ENCODE results near the gene HOXC9.

HOXC9 gene

DNA sequence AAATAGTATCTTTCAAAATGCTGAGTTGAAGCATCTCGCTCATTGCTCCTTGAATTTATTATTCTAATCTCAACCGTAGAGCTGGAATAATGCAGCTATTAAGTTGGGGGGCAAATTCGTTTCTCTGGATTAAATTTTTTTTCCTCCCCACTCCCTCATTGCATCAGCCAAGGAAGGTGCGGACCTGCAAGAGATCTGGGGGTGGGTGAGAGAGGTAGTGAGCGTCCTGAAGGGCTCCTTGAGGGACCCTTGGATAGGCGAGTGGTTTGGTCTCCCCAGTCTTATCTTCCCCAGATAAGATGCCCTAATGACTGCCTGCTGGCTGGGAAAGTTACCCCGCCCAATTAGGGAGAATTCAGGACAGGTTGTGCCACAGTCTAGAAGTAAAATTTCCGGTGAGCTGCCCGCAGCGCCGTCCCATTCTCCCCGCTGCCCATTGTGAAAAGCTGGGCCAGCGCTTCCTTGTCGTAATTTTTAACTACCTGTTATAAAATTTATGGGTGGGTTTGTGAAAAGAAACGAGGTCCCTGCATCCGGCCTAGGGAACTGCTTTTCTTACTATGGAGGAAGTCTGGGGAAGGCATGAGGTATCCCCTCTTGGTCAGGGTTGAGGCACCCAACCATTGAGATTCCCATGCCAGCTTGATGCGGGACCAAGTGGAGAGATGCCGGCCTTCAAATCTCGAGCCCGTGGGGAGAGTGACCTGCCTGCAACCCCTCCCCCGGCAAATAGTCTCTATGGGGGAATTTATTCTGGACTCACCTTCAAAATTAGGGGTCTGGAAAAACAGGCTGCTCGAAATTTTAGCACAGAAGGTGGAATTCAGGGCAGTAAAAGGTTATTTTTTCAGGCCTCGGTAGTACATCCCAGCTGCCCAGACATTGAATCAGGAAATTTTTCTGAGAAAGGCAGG is 15.3 kb downstream of the HOXC9 start:
- DNase-seq (ENCODE audit: low spot score), result no peak

DNA sequence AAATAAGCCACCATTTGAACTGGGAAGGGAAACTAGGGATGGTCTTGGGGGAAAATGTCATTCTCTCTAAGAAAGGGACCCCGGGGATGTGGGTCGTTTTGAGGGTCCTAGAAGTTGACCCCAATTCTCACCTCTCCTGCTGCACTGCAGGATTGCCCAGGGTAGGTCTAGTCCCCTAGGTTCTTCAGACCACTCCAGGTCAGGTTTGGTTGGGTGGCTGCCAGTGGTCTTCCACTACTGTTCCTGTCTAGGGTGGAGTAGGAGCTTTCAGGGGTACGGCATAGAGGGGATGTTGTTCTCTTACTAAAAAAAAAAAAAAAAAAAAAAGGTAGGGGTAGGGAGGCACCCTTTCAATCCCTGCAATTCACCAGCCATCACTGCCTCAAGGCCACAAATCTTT is 16.1 kb downstream of the HOXC9 start:
- DNase-seq (ENCODE audit: low spot score), result no peak

DNA sequence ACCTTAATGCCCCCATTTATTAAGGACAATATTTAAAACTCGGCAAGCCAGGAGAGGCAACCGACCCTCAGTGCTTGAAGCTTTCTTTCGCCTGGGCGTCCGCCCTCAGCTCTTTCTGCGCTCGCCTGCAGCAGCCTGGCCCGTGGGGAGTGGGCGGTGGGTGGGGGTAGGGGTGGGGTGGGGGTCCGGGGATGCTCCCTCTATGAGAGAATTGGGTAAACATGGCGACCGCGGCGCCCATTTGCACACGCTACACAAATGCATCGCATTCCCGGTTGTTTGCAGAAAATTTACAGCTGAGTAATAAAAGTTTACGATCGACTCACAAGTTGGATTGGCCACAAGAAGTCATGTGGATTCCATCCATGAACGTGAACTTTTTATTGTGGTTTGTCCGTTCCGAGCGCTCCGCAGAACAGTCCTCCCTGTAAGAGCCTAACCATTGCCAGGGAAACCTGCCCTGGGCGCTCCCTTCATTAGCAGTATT is 16.6 kb downstream of the HOXC9 start:
- DNase-seq (ENCODE audit: low spot score), result no peak

DNA sequence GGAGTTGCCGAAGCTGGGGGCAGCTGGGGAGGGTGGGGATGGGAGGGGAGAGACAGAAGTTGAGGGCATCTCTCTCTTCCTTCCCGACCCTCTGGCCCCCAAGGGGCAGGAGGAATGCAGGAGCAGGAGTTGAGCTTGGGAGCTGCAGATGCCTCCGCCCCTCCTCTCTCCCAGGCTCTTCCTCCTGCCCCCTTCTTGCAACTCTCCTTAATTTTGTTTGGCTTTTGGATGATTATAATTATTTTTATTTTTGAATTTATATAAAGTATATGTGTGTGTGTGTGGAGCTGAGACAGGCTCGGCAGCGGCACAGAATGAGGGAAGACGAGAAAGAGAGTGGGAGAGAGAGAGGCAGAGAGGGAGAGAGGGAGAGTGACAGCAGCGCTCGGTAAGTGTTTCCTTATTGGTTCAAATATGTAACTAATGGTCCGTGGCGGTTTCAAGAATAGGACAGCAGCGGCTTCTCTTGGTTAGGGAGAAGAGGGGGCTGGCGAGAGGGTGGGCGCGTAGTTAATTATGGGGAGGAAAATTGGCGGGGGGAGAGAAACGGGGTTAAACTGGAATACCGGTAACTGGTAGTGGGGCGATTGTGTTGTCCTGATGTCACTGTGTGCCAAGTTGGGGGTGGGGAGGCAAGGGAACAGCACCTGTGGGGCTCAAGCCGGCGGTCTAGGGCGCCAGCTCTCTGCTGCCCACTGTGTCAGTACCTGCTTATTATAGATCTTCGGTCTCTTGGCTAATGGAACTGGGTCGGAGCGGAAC is 17.2 kb downstream of the HOXC9 start:
- no peak for DNase-seq (ENCODE audit: low spot score)

GRCh38 chr12:54017878-54018467 is 18.0 kb downstream of the HOXC9 start:
- DNase-seq (ENCODE audit: low spot score), result peak; percentile 68

DNA sequence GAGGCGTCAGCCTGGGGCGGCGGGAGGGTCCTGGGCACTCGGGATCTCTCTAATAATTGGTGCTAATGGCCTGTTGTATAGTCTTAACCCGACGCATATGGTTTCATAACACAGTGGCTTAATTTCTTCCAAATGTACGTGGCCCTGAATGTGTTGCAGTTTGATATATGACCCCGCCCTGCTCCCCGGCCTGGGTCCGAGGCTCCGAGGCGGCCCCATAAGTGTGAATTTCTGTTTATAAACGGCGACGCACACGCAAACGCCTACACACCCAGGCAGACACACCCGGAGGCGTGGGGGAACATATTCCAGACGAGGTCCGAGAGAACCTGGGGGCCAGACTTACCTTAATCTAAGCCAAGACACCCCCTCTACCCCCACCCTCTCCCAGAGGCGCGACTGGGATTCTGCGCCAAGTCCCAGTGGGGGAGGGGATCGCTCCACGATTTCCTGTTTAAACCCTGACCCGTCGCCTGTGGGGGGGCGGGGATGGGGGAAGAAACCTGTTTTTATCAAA is 18.6 kb downstream of the HOXC9 start:
- no peak for DNase-seq (ENCODE audit: low spot score)

GRCh38 chr12:54019091-54019811 is 19.3 kb downstream of the HOXC9 start:
- no peak for DNase-seq (ENCODE audit: low spot score)

DNA sequence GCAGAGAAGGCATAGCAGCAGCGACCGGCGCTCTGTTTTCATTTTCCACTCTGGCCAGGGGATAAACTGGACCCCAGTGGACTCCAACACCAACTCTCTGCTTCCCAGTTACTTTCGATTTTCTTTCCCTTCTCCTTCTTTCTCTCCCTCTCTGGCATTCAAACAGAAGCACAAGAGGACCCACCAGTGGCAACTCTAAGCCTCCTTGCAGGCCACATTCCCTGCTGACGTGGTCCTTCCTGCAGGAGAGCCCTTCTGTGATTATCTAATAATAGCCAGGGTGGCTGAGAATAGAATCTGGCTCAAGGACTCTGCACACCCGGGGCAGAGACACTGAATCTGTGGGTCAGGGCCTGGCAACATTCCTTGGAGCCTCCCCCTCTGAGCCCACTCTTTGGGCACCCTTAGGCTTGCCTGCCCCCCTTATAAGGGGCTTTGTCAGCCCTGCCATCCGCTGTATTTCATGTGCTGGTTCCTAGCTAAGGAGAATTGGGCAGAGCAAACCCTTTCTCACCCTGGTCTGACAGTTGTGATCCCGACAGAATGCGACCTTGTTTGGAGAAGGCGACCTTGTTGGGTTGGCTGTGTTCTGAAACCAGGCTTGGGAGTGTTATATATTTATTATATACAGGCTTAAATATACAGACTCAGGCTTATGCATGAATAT is 20.1 kb downstream of the HOXC9 start:
- no peak for DNase-seq (ENCODE audit: low spot score)

GRCh38 chr12:54020591-54021405 is 20.8 kb downstream of the HOXC9 start:
- no peak for DNase-seq (ENCODE audit: low spot score)

GRCh38 chr12:54021432-54022013 is 21.6 kb downstream of the HOXC9 start:
- DNase-seq (ENCODE audit: low spot score), result no peak

GRCh38 chr12:54022960-54023884 is 23.3 kb downstream of the HOXC9 start:
- DNase-seq (ENCODE audit: low spot score), result no peak

- no peak for DNase-seq (ENCODE audit: low spot score)
Observed at GRCh38 chr12:54024127-54024526, 24.2 kb downstream of the HOXC9 start.

DNA sequence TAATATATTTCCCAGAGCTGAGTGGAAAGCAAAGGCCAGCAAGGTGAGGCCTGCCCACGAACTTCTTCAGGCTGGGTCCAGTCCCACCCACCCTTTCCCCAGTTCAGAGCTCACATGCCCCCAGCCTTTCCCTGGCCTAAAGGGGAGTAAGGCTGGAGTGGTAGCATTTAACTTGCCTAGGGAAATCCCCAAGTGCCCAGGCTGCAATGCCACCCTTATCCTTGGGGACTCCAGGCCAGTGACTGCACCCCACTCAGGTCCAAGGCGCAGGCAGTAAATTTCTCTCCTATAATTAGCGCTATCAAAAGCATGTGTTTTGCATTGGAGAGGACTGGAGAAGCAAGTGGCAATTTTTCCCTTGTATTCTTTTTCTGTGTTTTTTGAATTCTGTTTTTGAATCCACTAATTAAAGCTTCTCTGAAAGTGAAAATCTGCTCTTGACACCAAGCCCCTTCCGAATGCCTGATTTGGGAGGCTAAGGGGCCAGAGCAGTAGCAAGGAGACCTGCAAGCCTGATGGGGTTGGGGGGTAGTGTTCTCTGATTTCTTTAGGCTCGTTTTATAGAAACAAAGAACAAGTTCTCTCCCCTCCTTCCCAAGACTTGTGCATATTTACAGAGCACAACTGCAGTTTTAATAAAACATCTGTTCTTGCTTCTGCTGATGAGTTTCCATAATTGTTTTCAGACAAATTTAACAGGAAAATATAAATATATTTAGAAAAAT is 24.8 kb downstream of the HOXC9 start:
- DNase-seq (ENCODE audit: low spot score), result no peak

DNA sequence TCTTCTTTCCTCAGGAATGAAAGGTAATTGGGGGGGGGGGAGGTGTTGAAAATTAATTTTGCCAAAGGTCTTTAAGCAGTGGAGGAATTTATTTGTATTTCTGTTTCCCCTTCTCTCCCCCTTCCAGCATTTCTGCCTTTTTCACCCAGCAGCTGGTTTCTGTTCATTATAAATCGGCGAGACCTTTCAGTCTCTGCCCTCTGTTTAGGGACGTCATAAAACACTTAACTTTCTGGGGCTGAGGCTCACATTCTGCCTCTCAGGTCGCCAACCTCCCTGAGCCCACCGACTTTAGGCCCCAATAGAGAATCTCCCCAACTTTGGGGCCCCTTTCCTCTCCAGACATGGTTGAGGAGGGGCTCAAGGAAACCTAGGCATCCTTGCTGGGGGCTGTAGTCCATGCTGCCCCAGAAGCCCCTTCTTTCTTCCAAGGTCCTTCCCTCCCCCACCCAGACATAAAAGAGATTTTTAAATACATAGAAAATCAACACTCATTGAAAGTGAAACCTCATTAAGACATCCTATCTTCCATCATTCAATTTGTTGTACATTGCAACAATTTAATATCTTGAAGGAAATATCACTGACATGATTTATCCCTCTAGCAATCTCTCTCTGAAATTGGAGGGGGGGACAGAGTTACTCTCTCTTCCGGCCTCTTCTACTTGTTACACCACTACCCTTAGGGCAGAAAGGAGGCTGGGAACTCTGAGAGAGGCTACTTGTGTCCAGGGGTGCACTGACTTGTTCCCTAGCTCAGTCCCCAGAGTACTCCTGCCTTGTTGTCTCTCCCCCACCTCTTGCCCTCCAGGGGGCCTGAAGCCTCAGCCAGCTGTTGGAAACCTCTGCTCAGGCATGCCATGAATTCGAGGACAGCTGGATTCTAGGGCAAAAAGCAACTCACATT is 25.8 kb downstream of the HOXC9 start:
- DNase-seq (ENCODE audit: low spot score), result no peak

- no peak for DNase-seq (ENCODE audit: low spot score)
Observed at GRCh38 chr12:54026640-54027441, 26.9 kb downstream of the HOXC9 start.

GRCh38 chr12:54027442-54027786 is 27.5 kb downstream of the HOXC9 start:
- no peak for DNase-seq (ENCODE audit: low spot score)

Data from CD4-positive, alpha-beta T cell treated with Interleukin-6 at 100 ng/mL for 8 hours (primary cell).